KMS-11 (cell line): Measurements from ENCODE around the gene DUSP9.

ENCODE experiments used
- H2AFZ ChIP-seq: fragments of 200-600 bp; sonication (generic); 2 replicates; pipeline ENCODE4 v1.6.1; 2016; ENCODE audit warnings: antibody characterized with exemption, mixed run types, low read depth
- H3K27ac ChIP-seq: fragments of 200-600 bp; sonication (generic); 2 replicates; pipeline ENCODE4 v1.6.1; 2016; ENCODE audit warnings: mild to moderate bottlenecking, mixed run types
- H3K27me3 ChIP-seq: fragments of 200-600 bp; sonication (generic); 2 replicates; pipeline ENCODE4 v1.6.1; 2017; ENCODE audit warnings: mild to moderate bottlenecking, low read depth, mixed run types, moderate library complexity; ENCODE audit not compliant: insufficient read depth
- H3K36me3 ChIP-seq: fragments of 200-600 bp; sonication (generic); 2 replicates; pipeline ENCODE4 v1.6.1; 2017; ENCODE audit warnings: mild to moderate bottlenecking, mixed run types; ENCODE audit not compliant: insufficient read depth
- H3K4me1 ChIP-seq: fragments of 200-600 bp; sonication (generic); 2 replicates; pipeline ENCODE4 v1.6.1; 2016; ENCODE audit warnings: mild to moderate bottlenecking, low read depth, mixed run types; ENCODE audit not compliant: poor library complexity, severe bottlenecking
- H3K4me2 ChIP-seq: fragments of 200-600 bp; sonication (generic); 2 replicates; pipeline ENCODE4 v1.7.0; 2016; ENCODE audit warnings: mild to moderate bottlenecking, mixed run types
- H3K4me3 ChIP-seq: fragments of 200-600 bp; sonication (generic); IDR thresholded peaks from 2 replicates; pipeline ENCODE4 v1.6.1; 2017; ENCODE audit warnings: low read depth, low read length, mixed read lengths; ENCODE audit not compliant: insufficient read depth
- H3K79me2 ChIP-seq: fragments of 200-600 bp; sonication (generic); 2 replicates; pipeline ENCODE4 v1.6.1; 2016; ENCODE audit warnings: low read depth, mixed run types; ENCODE audit not compliant: insufficient read depth
- H3K9ac ChIP-seq: fragments of 200-600 bp; sonication (generic); 2 replicates; pipeline ENCODE4 v1.6.1; 2016; ENCODE audit warnings: mild to moderate bottlenecking, mixed run types
- H4K20me1 ChIP-seq: fragments of 200-600 bp; sonication (generic); 2 replicates; pipeline ENCODE4 v1.6.1; 2016; ENCODE audit warnings: mild to moderate bottlenecking, mixed run types; ENCODE audit not compliant: insufficient read depth
- CTCF ChIP-seq: fragments of 200-600 bp; sonication (generic); conservative IDR thresholded peaks from 2 replicates; pipeline ENCODE4 v1.6.1; 2017; ENCODE audit warnings: low read depth, mild to moderate bottlenecking, antibody characterized with exemption, low read length, moderate library complexity, mixed read lengths

Gene DUSP9

DNA sequence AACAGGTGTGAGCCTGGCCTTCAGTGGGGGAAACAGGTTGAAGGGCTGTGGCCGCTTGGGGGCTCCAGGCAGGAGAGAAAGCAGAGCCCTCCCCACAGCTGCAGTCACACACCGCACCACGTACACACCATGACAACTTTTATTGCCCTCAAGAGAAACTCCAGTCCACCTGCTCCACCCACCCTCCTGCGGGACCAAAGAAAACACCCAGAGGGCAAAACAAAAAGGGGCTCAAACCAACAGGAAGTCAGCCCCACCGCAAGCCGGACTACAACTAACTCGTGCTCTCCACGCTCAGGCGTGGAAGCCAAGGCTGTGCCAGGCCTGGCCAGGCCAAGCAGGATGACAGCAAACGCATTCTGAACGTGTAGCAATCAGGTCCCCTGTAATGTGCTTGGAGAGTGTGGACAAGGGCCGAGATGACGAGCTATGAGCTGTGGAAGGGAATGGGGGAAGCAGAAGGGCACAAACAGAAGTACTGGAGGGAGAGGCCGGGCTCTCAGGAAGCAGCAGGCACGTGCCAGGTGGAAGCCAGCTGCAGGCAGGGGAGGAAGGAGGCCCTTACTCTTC lies 53.5 kb downstream of the DUSP9 start:
- Histone ChIP-seq H3K4me2 (no peak overlapping the region), H3K27me3 (no peaks in the 10 kb centered on the region), H3K9ac (no peak overlapping the region), H2AFZ (no peak overlapping the region), H3K36me3 (no peaks in the 10 kb centered on the region), H3K79me2 (no peaks in the 10 kb centered on the region), H3K4me3 (no peak overlapping the region), H3K27ac (no peak overlapping the region), H4K20me1 (no peaks in the 10 kb centered on the region), H3K4me1 (no peaks in the 10 kb centered on the region)
- no peak for TF ChIP-seq CTCF
